ENCODE measurements around the gene LAIR2. TPM values are rescaled to one million over a fixed set of nuclear protein-coding genes. Genes with fewer than 3 reads are reported as not detected.

LAIR2 gene
- total RNA-seq, 1 experiment from 2014 or later = not detected

GRCh38 chr19:54473071-54473891, 29.4 kb upstream of the LAIR2 start, which contains the start of gene CDC42EP5:
Gene CDC42EP5, minus strand, starts transcription at chr19:54473296. Its CDS starts 7,749 bp downstream, at chr19:54465547.
- ChIA-PET CTCF (interaction anchor here (0.6 to 0.9 kb wide), 2 partner anchors 11 to 204 kb away, joined by 3 to 4 read pairs; no protein-coding TSS in a partner anchor), POLR2A (ENCODE audit: low non-redundant PET) (interaction anchor here (0.6 to 1.0 kb wide), 4 partner anchors 10 to 808 kb away, joined by 3 to 12 read pairs (median 5); partner anchors contain the start of gene LENG9)
- H3K4me1 ChIP-seq (ENCODE audit: insufficient read depth, low read length, poor library complexity, severe bottlenecking) = peaks cover 33% of the 10 kb centered on the region
- BruUV-seq (replicated peaks) = no TSS peak
- peak within 1 kb of the TSS; percentile 64 for H3K4me3 ChIP-seq (ENCODE audit: low read depth, low read length, poor library complexity, severe bottlenecking)
- TF ChIP-seq EZH2 (IDR thresholded peaks at IDR 0.05; ENCODE audit: borderline replicate concordance, low read depth, low read length, poor library complexity, severe bottlenecking) = no peak
- TF ChIP-seq, protein P1, sequence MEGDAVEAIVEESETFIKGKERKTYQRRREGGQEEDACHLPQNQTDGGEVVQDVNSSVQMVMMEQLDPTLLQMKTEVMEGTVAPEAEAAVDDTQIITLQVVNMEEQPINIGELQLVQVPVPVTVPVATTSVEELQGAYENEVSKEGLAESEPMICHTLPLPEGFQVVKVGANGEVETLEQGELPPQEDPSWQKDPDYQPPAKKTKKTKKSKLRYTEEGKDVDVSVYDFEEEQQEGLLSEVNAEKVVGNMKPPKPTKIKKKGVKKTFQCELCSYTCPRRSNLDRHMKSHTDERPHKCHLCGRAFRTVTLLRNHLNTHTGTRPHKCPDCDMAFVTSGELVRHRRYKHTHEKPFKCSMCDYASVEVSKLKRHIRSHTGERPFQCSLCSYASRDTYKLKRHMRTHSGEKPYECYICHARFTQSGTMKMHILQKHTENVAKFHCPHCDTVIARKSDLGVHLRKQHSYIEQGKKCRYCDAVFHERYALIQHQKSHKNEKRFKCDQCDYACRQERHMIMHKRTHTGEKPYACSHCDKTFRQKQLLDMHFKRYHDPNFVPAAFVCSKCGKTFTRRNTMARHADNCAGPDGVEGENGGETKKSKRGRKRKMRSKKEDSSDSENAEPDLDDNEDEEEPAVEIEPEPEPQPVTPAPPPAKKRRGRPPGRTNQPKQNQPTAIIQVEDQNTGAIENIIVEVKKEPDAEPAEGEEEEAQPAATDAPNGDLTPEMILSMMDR (conservative IDR thresholded peaks at IDR 0.05; ENCODE audit: low read depth, low read length) = no peak
- intact Hi-C loops (cut with micrococcal nuclease; ENCODE audit: unreplicated experiment) = no loop called here
- H3K27me3 ChIP-seq (replicated peaks; ENCODE audit: insufficient read depth, low read depth, low read length, poor library complexity) = no peaks in the 10 kb centered on the region
- no peaks in the 10 kb centered on the region for H3K36me3 ChIP-seq (ENCODE audit: insufficient read depth, low read length, poor library complexity, severe bottlenecking)
- peak within 1 kb of the TSS; percentile 97 for H3K27ac ChIP-seq (ENCODE audit: low read depth, low read length, poor library complexity, severe bottlenecking)
- H3K9me3 ChIP-seq (ENCODE audit: low read depth, low read length, poor library complexity, severe bottlenecking) = no peaks in the 10 kb centered on the region
- DNase-seq (ENCODE audit: low spot score) = peak; percentile 97

DNA sequence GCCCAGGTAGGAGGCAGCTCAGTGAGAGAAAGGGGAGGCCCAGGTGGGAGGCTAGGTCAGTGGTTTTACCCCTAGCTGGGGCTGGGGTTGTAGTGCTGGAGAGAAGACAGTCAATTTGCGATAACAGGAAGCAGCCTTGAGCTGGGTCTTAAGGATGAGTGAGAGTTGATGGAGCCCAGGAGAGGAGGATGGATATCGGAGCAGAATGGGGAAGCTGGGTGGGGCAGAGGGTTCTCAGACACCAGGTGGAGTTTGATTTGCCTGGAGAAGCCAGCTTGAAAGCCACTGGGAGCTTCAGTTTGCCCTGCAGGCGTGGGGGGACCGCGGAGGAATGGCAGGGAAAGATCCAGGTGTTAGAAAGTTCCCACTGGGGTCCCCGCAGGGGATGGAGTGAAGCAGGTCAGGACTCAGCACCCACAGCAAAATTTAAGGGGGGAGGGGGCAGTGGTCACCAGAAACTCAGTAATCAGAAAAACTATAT, 28.7 kb upstream of the LAIR2 start:
- Histone ChIP-seq H3K4me1 (ENCODE audit: insufficient read depth, low read length, poor library complexity, severe bottlenecking) (peaks cover 28% of the 10 kb centered on the region), H3K9me3 (ENCODE audit: low read depth, low read length, poor library complexity, severe bottlenecking) (no peaks in the 10 kb centered on the region), H3K27me3 (replicated peaks; ENCODE audit: insufficient read depth, low read depth, low read length, poor library complexity) (no peaks in the 10 kb centered on the region), H3K36me3 (ENCODE audit: insufficient read depth, low read length, poor library complexity, severe bottlenecking) (no peaks in the 10 kb centered on the region), H3K4me3 (ENCODE audit: low read depth, low read length, poor library complexity, severe bottlenecking) (peak overlapping the region; percentile 64), H3K27ac (ENCODE audit: low read depth, low read length, poor library complexity, severe bottlenecking) (peak overlapping the region; percentile 97)
- POLR2A ChIA-PET (ENCODE audit: low non-redundant PET) = interaction anchor here (0.6 to 1.0 kb wide), 2 partner anchors 10 to 24 kb away, joined by 3 to 6 read pairs; partner anchors contain the start of gene LENG9
- TF ChIP-seq EZH2 (IDR thresholded peaks at IDR 0.05; ENCODE audit: borderline replicate concordance, low read depth, low read length, poor library complexity, severe bottlenecking) = no peak
- TF ChIP-seq, protein P1 (conservative IDR thresholded peaks at IDR 0.05; ENCODE audit: low read depth, low read length) = no peak
- CTCF ChIA-PET = no interaction called here
- no TSS peak for BruUV-seq (replicated peaks)
- intact Hi-C loops (cut with micrococcal nuclease; ENCODE audit: unreplicated experiment) = no loop called here
- no peak for DNase-seq (ENCODE audit: low spot score)

- Histone ChIP-seq H3K27ac (ENCODE audit: low read depth, low read length, poor library complexity, severe bottlenecking) (no peak overlapping the region), H3K4me3 (ENCODE audit: low read depth, low read length, poor library complexity, severe bottlenecking) (no peak overlapping the region), H3K36me3 (ENCODE audit: insufficient read depth, low read length, poor library complexity, severe bottlenecking) (no peaks in the 10 kb centered on the region), H3K27me3 (replicated peaks; ENCODE audit: insufficient read depth, low read depth, low read length, poor library complexity) (no peaks in the 10 kb centered on the region), H3K4me1 (ENCODE audit: insufficient read depth, low read length, poor library complexity, severe bottlenecking) (peaks cover 10% of the 10 kb centered on the region), H3K9me3 (ENCODE audit: low read depth, low read length, poor library complexity, severe bottlenecking) (no peaks in the 10 kb centered on the region)
- CTCF ChIA-PET = no interaction called here
- POLR2A ChIA-PET (ENCODE audit: low non-redundant PET) = no interaction called here
- DNase-seq (ENCODE audit: low spot score) = no peak
- no TSS peak for BruUV-seq (replicated peaks)
- TF ChIP-seq EZH2 (IDR thresholded peaks at IDR 0.05; ENCODE audit: borderline replicate concordance, low read depth, low read length, poor library complexity, severe bottlenecking) = no peak
- TF ChIP-seq, protein P1 (conservative IDR thresholded peaks at IDR 0.05; ENCODE audit: low read depth, low read length) = no peak
- intact Hi-C loops (cut with micrococcal nuclease; ENCODE audit: unreplicated experiment) = no loop called here
These were observed 26.9 kb upstream of the LAIR2 start for GRCh38 chr19:54475706-54476105.

All from A673 (cell line).